Stomach (tissue), 9 donors: ENCODE data around the gene TRAPPC3L. TPM values are rescaled to one million over a fixed set of nuclear protein-coding genes. Genes with fewer than 3 reads are reported as not detected.

Source experiments
- DNase-seq, 2 donors: peaks; one replicate each; pipeline versions ENCODE4 v3.0.0 to v3.0.0-alpha.2; 2013 to 2019
- H3K27ac ChIP-seq, 5 donors: fragments of 200-600 bp in 4 of 5; sonication (generic) in 4 of 5; one replicate each; pipeline ENCODE4 v1.5.1; 2013 to 2019; ENCODE audit warnings: mild to moderate bottlenecking in 1 of 5, moderate library complexity in 1 of 5
- H3K27me3 ChIP-seq, 3 donors: fragments of 200-600 bp; sonication (generic); one replicate each; pipeline ENCODE4 v1.5.1; 2017 to 2019; ENCODE audit warnings: mixed run types in 1 of 3
- H3K36me3 ChIP-seq, 4 donors: fragments of 200-600 bp; sonication (generic); 1 replicate in 3 of 4; 2 replicates in 1 of 4; pipeline ENCODE4 v1.5.1; 2016 to 2019
- H3K4me1 ChIP-seq, 4 donors: fragments of 200-600 bp; sonication (generic); one replicate each; pipeline ENCODE4 v1.5.1; 2016 to 2019
- H3K4me3 ChIP-seq, 4 donors: fragments of 200-600 bp; sonication (generic) in 3 of 4; one replicate each; pipeline ENCODE4 v1.5.1; 2016 to 2019; ENCODE audit warnings: mild to moderate bottlenecking in 1 of 4
- H3K9me3 ChIP-seq, 4 donors: fragments of 200-600 bp; sonication (generic); one replicate each; pipeline ENCODE4 v1.5.1; 2016 to 2019
- CTCF ChIP-seq, 7 experiments: fragments of 450-650 bp in 4 of 7; fragments of 200-600 bp in 3 of 7; sonication (generic) in 3 of 7; IDR thresholded peaks; one replicate each; pipeline ENCODE4 v1.5.1; 2016 to 2019; ENCODE audit warnings: antibody characterized with exemption in 7 of 7, control low read depth in 2 of 7, mild to moderate bottlenecking in 1 of 7
- EP300 ChIP-seq: sonication (generic); formaldehyde crosslinking; IDR thresholded peaks from one replicate; pipeline ENCODE4 v1.6.1; 2017; ENCODE audit warnings: antibody characterized with exemption
- POLR2A ChIP-seq, 4 donors: fragments of 450-650 bp; IDR thresholded peaks; one replicate each; pipeline ENCODE4 v1.6.1; 2016; ENCODE audit warnings: antibody characterized with exemption in 4 of 4, control low read depth in 2 of 4, mild to moderate bottlenecking in 1 of 4, moderate library complexity in 1 of 4
- POLR2AphosphoS5 ChIP-seq, 3 donors: sonication (generic); formaldehyde crosslinking; IDR thresholded peaks; one replicate each; pipeline ENCODE4 v1.6.1; 2016; ENCODE audit warnings: antibody characterized with exemption in 3 of 3
- WGBS, 5 donors: extraction: QIAGEN DNeasy Blood & Tissue Kit in 3 of 5; methylation state at CpG; one replicate each; pipeline versions ENCODE4 v1.1.5 to v1.1.7; 2013 to 2018; 5-methylcytosine and 5-hydroxymethylcytosine counted together
- intact Hi-C: fragments of 100-400 bp; cut with DNase I; formaldehyde crosslinking; loops from one replicate; pipeline ENCODE4 v1.15.1; 2023; ENCODE audit warnings: low total_unique reads
- polyA plus RNA-seq, 3 donors: library from polyadenylated mRNA; stranded (reverse); fragments of 200-250 nt; gene quantifications; one replicate each; pipeline ENCODE4 v1.2.3, GENCODE V29; 2013
- total RNA-seq, 5 donors: library from RNA; depleted of rRNA; stranded (reverse); fragments of >200 nt; gene quantifications; one replicate each; pipeline versions ENCODE4 v1.1.0 to v1.2.3, GENCODE V29; 2014 to 2016
- donor health status: healthy with polysubstance abuse.
- donor health status: Bipolar disorder and iron deficiency.
- donor health status: healthy.

Gene TRAPPC3L
- total and polyA plus RNA-seq, 8 donors = not detected

GRCh38 chr6:116568111-116568510 lies 22.6 kb upstream of the TRAPPC3L start:
- Histone ChIP-seq H3K9me3 (no peaks in the 10 kb centered on the region), H3K27me3 (peaks cover 0 to 4% (median 0%) of the 10 kb centered on the region in 3 donors), H3K4me1 (peaks cover 18 to 30% (median 27%) of the 10 kb centered on the region in 4 donors), H3K4me3 (no peak overlapping the region), H3K36me3 (no peaks in the 10 kb centered on the region), H3K27ac (no peak overlapping the region)
- no peak for DNase-seq
- intact Hi-C loops = no loop called here
- TF ChIP-seq POLR2A (IDR thresholded peaks at IDR 0.05) (no peak), POLR2AphosphoS5 (IDR thresholded peaks at IDR 0.05) (no peak), CTCF (IDR thresholded peaks at IDR 0.05) (no peak), EP300 (no peak)

GRCh38 chr6:116564921-116565872 lies 19.7 kb upstream of the TRAPPC3L start:
- TF ChIP-seq EP300 = no peak
- no peak for TF ChIP-seq POLR2AphosphoS5 (IDR thresholded peaks at IDR 0.05)
- no peak for TF ChIP-seq CTCF (IDR thresholded peaks at IDR 0.05)
- no peak for TF ChIP-seq POLR2A (IDR thresholded peaks at IDR 0.05)
- intact Hi-C loops = no loop called here
- WGBS, 5 donors = 39 to 63% (median 45%) methylated on average over 39 to 42 of the region's 42 CpGs
- Histone ChIP-seq H3K9me3 (no peaks in the 10 kb centered on the region), H3K27ac (no peak overlapping the region), H3K27me3 (peaks cover 0 to 4% (median 0%) of the 10 kb centered on the region in 3 donors), H3K36me3 (no peaks in the 10 kb centered on the region), H3K4me3 (peak overlapping the region; percentile 34 to 41 (median 36)), H3K4me1 (peaks cover 7 to 21% (median 16%) of the 10 kb centered on the region in 4 donors)
- peak in 1 of 2 donors; percentile 65 for DNase-seq

GRCh38 chr6:116564311-116564710 lies 18.8 kb upstream of the TRAPPC3L start:
- no peak for DNase-seq
- WGBS, 5 donors = 84 to 90% (median 86%) methylated on average over 7 of the region's 7 CpGs
- no peaks in the 10 kb centered on the region for H3K9me3 ChIP-seq
- H3K27me3 ChIP-seq = peaks cover 0 to 4% (median 0%) of the 10 kb centered on the region in 3 donors
- H3K36me3 ChIP-seq = no peaks in the 10 kb centered on the region
- H3K4me3 ChIP-seq = no peak overlapping the region
- TF ChIP-seq POLR2AphosphoS5 (IDR thresholded peaks at IDR 0.05) (no peak), EP300 (no peak), POLR2A (IDR thresholded peaks at IDR 0.05) (no peak), CTCF (IDR thresholded peaks at IDR 0.05) (no peak)
- intact Hi-C loops = no loop called here
- peaks cover 0 to 14% (median 8%) of the 10 kb centered on the region in 4 donors for H3K4me1 ChIP-seq
- no peak overlapping the region for H3K27ac ChIP-seq

GRCh38 chr6:116563830-116564229 lies 18.3 kb upstream of the TRAPPC3L start:
- DNase-seq = no peak
- H3K4me3 ChIP-seq = no peak overlapping the region
- no peaks in the 10 kb centered on the region for H3K9me3 ChIP-seq
- peaks cover 0 to 4% (median 0%) of the 10 kb centered on the region in 3 donors for H3K27me3 ChIP-seq
- no peak overlapping the region for H3K27ac ChIP-seq
- no peaks in the 10 kb centered on the region for H3K36me3 ChIP-seq
- H3K4me1 ChIP-seq = peaks cover 0 to 14% (median 5%) of the 10 kb centered on the region in 4 donors
- TF ChIP-seq POLR2AphosphoS5 (IDR thresholded peaks at IDR 0.05) = no peak
- TF ChIP-seq POLR2A (IDR thresholded peaks at IDR 0.05) = no peak
- intact Hi-C loops = no loop called here
- 88 to 96% (median 92%) methylated on average over 9 of the region's 9 CpGs for WGBS, 5 donors
